Liver (tissue), 9 donors: ENCODE results near the gene ZNF438. TPM values are rescaled to one million over a fixed set of nuclear protein-coding genes. Genes with fewer than 3 reads are reported as not detected.

Source experiments
- DNase-seq: peaks from one replicate; pipeline ENCODE4 v3.0.0-alpha.2; 2017; ENCODE audit warnings: low spot score
- H3K27ac ChIP-seq, 2 donors: one replicate each; pipeline ENCODE4 v1.7.0; 2013; ENCODE audit warnings: inconsistent platforms in 2 of 2, low read length in 2 of 2, control low read depth in 1 of 2, low read depth in 1 of 2, mild to moderate bottlenecking in 1 of 2
- H3K27me3 ChIP-seq, 4 donors: one replicate each; pipeline versions ENCODE4 v1.6.1 to v1.7.0; 2013; ENCODE audit warnings: low read length in 3 of 4, inconsistent platforms in 1 of 4, mild to moderate bottlenecking in 1 of 4, moderate library complexity in 1 of 4; ENCODE audit not compliant: control insufficient read depth in 4 of 4, insufficient read depth in 4 of 4
- H3K36me3 ChIP-seq, 4 donors: one replicate each; pipeline versions ENCODE4 v1.6.1 to v1.7.0; 2013; ENCODE audit warnings: low read length in 3 of 4, mild to moderate bottlenecking in 3 of 4, low read depth in 1 of 4, moderate library complexity in 1 of 4; ENCODE audit not compliant: control insufficient read depth in 4 of 4, insufficient read depth in 3 of 4
- H3K4me1 ChIP-seq, 4 donors: one replicate each; pipeline versions ENCODE4 v1.6.1 to v1.7.0; 2013; ENCODE audit warnings: low read length in 3 of 4, mild to moderate bottlenecking in 3 of 4, moderate library complexity in 1 of 4; ENCODE audit not compliant: control insufficient read depth in 4 of 4, insufficient read depth in 4 of 4
- H3K4me3 ChIP-seq, 3 donors: one replicate each; pipeline versions ENCODE4 v1.6.1 to v1.7.0; 2013; ENCODE audit warnings: low read length in 3 of 3, control low read depth in 1 of 3, low read depth in 1 of 3, mild to moderate bottlenecking in 1 of 3
- H3K9ac ChIP-seq, 2 donors: one replicate each; pipeline ENCODE4 v1.7.0; 2013; ENCODE audit warnings: low read length in 2 of 2, mild to moderate bottlenecking in 2 of 2, moderate library complexity in 2 of 2, control low read depth in 1 of 2, low read depth in 1 of 2
- H3K9me3 ChIP-seq, 4 donors: one replicate each; pipeline versions ENCODE4 v1.6.1 to v1.7.0; 2013; ENCODE audit warnings: low read length in 3 of 4; ENCODE audit not compliant: control insufficient read depth in 4 of 4
- CTCF ChIP-seq: fragments of 150-350 bp; IDR thresholded peaks from 2 replicates; pipeline ENCODE4 v1.5.1; 2017; ENCODE audit warnings: improper control_type of control experiment, low read depth, low read length; ENCODE audit not compliant: missing input control
- EGR1 ChIP-seq, 2 donors: IDR thresholded peaks; 2 replicates each; pipeline ENCODE4 v1.6.1; 2016 to 2018; ENCODE audit warnings: antibody characterized with exemption in 2 of 2, low read depth in 2 of 2
- FOXA1 ChIP-seq: IDR thresholded peaks from 2 replicates; pipeline ENCODE4 v1.6.1; 2016; ENCODE audit warnings: antibody characterized with exemption
- FOXA2 ChIP-seq: IDR thresholded peaks from 2 replicates; pipeline ENCODE4 v1.6.1; 2016; ENCODE audit warnings: antibody characterized with exemption
- HNF4A ChIP-seq, 2 donors: conservative IDR thresholded peaks; 2 replicates each; pipeline ENCODE4 v1.6.1; 2016; ENCODE audit warnings: antibody characterized with exemption in 2 of 2, mild to moderate bottlenecking in 2 of 2
- HNF4G ChIP-seq: IDR thresholded peaks from 2 replicates; pipeline ENCODE4 v1.6.1; 2016; ENCODE audit warnings: antibody characterized with exemption
- JUND ChIP-seq, 2 donors: IDR thresholded peaks; 2 replicates each; pipeline ENCODE4 v1.6.1; 2016; ENCODE audit warnings: antibody characterized with exemption in 2 of 2
- NR2F2 ChIP-seq: IDR thresholded peaks from 2 replicates; pipeline ENCODE4 v1.6.1; 2016; ENCODE audit warnings: antibody characterized with exemption
- RAD21 ChIP-seq, 2 donors: IDR thresholded peaks; 2 replicates each; pipeline ENCODE4 v1.6.1; 2016; ENCODE audit warnings: antibody characterized with exemption in 2 of 2, mild to moderate bottlenecking in 2 of 2
- REST ChIP-seq: IDR thresholded peaks from 2 replicates; pipeline ENCODE4 v1.6.1; 2016; ENCODE audit warnings: antibody characterized with exemption, mild to moderate bottlenecking
- RXRA ChIP-seq, 2 donors: IDR thresholded peaks; 2 replicates each; pipeline ENCODE4 v1.6.1; 2017 to 2018; ENCODE audit warnings: antibody characterized with exemption in 2 of 2, mild to moderate bottlenecking in 1 of 2
- SP1 ChIP-seq: IDR thresholded peaks from 2 replicates; pipeline ENCODE4 v1.6.1; 2018; ENCODE audit warnings: antibody characterized with exemption, mild to moderate bottlenecking
- TAF1 ChIP-seq: conservative IDR thresholded peaks from 2 replicates; pipeline ENCODE4 v1.6.1; 2016; ENCODE audit warnings: antibody characterized with exemption, mild to moderate bottlenecking
- YY1 ChIP-seq: IDR thresholded peaks from 2 replicates; pipeline ENCODE4 v1.6.1; 2016; ENCODE audit warnings: antibody characterized with exemption, mild to moderate bottlenecking
- ZBTB33 ChIP-seq: IDR thresholded peaks from 2 replicates; pipeline ENCODE4 v1.6.1; 2016; ENCODE audit warnings: antibody characterized with exemption
- WGBS: extraction: QIAGEN DNeasy Blood & Tissue Kit; methylation state at CpG from one replicate; pipeline ENCODE4 v1.1.7; 2013; 5-methylcytosine and 5-hydroxymethylcytosine counted together
- polyA plus RNA-seq, 2 donors: library from polyadenylated mRNA; stranded (reverse) in 1 of 2; unstranded in 1 of 2; fragments of 200-250 nt in 1 of 2; fragments of >200 nt in 1 of 2; fragmentation: Nextera tagmentation in 1 of 2; extraction: Ambion mirVana in 1 of 2; gene quantifications; one replicate each; pipeline versions ENCODE4 v1.2.1 to v1.2.3, GENCODE V29; 2013 to 2015
- total RNA-seq, 2 donors: library from RNA; depleted of rRNA; stranded (reverse); fragments of >200 nt; gene quantifications; one replicate each; pipeline ENCODE4 v1.2.3, GENCODE V29; 2014
- TF ChIP-seq, protein P1 (sequence below): IDR thresholded peaks from 2 replicates; pipeline ENCODE4 v1.6.1; 2016; ENCODE audit warnings: antibody characterized with exemption
- TF ChIP-seq, protein P2 (sequence below): IDR thresholded peaks from 2 replicates; pipeline ENCODE4 v1.6.1; 2016; ENCODE audit warnings: antibody characterized with exemption
- donor health status: healthy.
- donor health status: healthy.
- donor health status: healthy.
- donor health status: healthy.
- donor health status: healthy.

The ZNF438 gene
- total and polyA plus RNA-seq, 4 donors = 1.9 to 2.9 (median 2.2) TPM

DNA sequence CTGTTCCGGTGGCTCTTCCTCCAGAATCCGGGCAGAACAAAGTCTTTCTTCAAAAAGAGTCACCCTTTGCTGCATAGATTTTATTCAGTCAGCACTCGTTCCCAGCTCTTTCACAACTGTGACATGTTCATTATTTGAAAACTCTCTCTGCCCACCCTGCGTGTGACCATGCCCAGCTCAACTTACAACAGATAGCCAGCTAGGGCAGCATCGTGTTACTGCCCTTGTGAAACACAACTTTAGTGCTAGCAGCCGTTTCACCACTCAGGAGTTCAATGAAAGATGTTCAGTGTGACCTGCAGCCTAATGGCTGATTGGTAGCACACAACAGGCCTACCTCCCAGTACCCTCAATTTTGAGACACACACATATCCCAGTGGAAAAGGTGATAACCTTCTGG, 57.9 kb downstream of the ZNF438 start:
- no peak for DNase-seq
- Histone ChIP-seq H3K27me3 (no peaks in the 10 kb centered on the region), H3K9ac (no peak overlapping the region), H3K27ac (no peak overlapping the region), H3K36me3 (no peaks in the 10 kb centered on the region), H3K4me3 (no peak overlapping the region), H3K4me1 (no peaks in the 10 kb centered on the region), H3K9me3 (no peaks in the 10 kb centered on the region)
- WGBS = 85% methylated on average over 6 of the region's 6 CpGs
- TF ChIP-seq, protein P1, sequence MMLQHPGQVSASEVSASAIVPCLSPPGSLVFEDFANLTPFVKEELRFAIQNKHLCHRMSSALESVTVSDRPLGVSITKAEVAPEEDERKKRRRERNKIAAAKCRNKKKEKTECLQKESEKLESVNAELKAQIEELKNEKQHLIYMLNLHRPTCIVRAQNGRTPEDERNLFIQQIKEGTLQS = no peak
- TF ChIP-seq SP1 = no peak

DNA sequence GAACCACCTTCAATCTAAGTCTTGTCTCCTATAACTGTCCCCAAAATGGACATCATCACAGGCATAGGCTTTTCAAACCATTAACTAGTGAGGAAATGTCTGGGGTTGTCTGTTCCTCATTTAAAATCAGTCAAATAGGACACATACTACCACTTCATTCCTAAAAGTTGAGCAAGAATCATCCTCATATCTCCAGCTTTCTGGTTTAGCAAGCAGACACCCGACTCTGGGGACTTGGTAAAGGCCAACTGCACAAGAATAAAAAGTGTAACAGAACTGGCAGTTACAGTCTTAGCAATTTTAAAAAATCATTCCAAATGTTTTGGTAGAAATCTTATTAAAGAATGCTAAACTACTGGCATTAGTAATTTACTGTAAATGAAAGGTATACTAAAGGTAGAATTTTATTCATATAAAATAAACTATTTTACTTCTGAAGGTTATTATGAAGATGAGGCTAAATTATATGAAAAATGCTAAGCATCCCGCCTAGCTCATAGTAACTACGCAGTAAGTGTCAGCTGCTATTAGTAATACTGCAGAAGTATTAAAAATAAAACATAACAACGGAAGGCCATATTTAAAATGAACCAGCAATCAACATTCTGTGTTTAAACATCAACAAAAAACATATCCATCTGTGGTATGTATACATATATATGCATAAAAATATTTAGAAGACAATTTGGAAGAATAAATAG, 60.8 kb downstream of the ZNF438 start:
- H3K9ac ChIP-seq = no peak overlapping the region
- DNase-seq = no peak
- H3K27me3 ChIP-seq = no peaks in the 10 kb centered on the region
- H3K4me3 ChIP-seq = no peak overlapping the region
- H3K36me3 ChIP-seq = no peaks in the 10 kb centered on the region
- TF ChIP-seq, protein P1 = no peak
- TF ChIP-seq FOXA1 = no peak
- TF ChIP-seq RXRA (IDR thresholded peaks at IDR 0.05) = no peak
- TF ChIP-seq ZBTB33 = no peak
- TF ChIP-seq JUND (IDR thresholded peaks at IDR 0.05) = no peak
- TF ChIP-seq NR2F2 = no peak
- no peak for TF ChIP-seq RAD21 (IDR thresholded peaks at IDR 0.05)
- no peak for TF ChIP-seq FOXA2
- no peak for TF ChIP-seq TAF1
- TF ChIP-seq HNF4A (conservative IDR thresholded peaks at IDR 0.05) = no peak
- no peaks in the 10 kb centered on the region for H3K9me3 ChIP-seq
- H3K27ac ChIP-seq = no peak overlapping the region
- H3K4me1 ChIP-seq = no peaks in the 10 kb centered on the region
- 92% methylated on average over 4 of the region's 4 CpGs for WGBS

- H3K4me1 ChIP-seq = peaks cover 0 to 11% (median 9%) of the 10 kb centered on the region in 4 donors
- 91% methylated on average over 3 of the region's 3 CpGs for WGBS
- H3K27me3 ChIP-seq = no peaks in the 10 kb centered on the region
- TF ChIP-seq RAD21 (IDR thresholded peaks at IDR 0.05) = no peak
- no peak for TF ChIP-seq EGR1 (IDR thresholded peaks at IDR 0.05; ENCODE audit: low read depth in 2 of 2)
- TF ChIP-seq, protein P2, sequence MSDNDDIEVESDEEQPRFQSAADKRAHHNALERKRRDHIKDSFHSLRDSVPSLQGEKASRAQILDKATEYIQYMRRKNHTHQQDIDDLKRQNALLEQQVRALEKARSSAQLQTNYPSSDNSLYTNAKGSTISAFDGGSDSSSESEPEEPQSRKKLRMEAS = no peak
- TF ChIP-seq HNF4A (conservative IDR thresholded peaks at IDR 0.05) = no peak
- TF ChIP-seq CTCF = no peak
- TF ChIP-seq YY1 = no peak
- TF ChIP-seq NR2F2 = no peak
- no peak for TF ChIP-seq REST
- no peak for TF ChIP-seq FOXA2
- no peak for TF ChIP-seq HNF4G
- no peak for TF ChIP-seq RXRA (IDR thresholded peaks at IDR 0.05)
- no peak for TF ChIP-seq JUND (IDR thresholded peaks at IDR 0.05)
- TF ChIP-seq, protein P1 = no peak
Observed at GRCh38 chr10:30968711-30969110, 63.0 kb downstream of the ZNF438 start.

More at GRCh38 chr10:30968711-30969110, 63.0 kb downstream of the ZNF438 start:
- Histone ChIP-seq H3K9me3 (no peaks in the 10 kb centered on the region), H3K27ac (no peak overlapping the region), H3K9ac (no peak overlapping the region), H3K4me3 (no peak overlapping the region), H3K36me3 (no peaks in the 10 kb centered on the region)
- no peak for DNase-seq
